ENCODE results near the gene CEP152. TPM values are rescaled to one million over a fixed set of nuclear protein-coding genes. Genes with fewer than 3 reads are reported as not detected.

CEP152 gene
- total and polyA plus RNA-seq, 4 donors: 0.30 to 9.7 (median 3.5) TPM

DNA sequence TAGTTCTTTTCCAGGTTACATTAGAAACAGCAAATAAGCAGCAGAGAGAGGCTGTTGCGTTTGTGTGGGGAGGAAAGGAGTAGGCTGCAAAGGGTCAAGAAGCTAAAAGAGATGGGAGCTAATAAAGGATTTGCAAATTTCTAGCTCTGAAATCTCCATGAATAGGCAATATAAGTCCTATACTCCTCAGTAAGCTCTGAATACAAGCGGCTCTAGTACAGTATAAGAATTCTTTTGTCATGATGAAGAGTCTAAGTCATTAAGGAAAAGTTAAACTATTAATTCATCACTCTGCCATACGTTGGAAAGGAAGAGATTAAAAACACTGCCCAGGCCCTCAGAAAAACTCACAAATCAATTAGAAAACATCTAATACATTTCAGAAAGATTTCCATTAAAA is 59.3 kb downstream of the CEP152 start:
- DNase-seq (ENCODE audit: low spot score): no peak
- Histone ChIP-seq H3K36me3 (ENCODE audit: control insufficient read depth in 4 of 4, insufficient read depth in 3 of 4, low read depth in 1 of 4, low read length in 3 of 4) (peaks cover 0 to 3% (median 0%) of the 10 kb centered on the region in 4 donors), H3K9ac (ENCODE audit: low read depth in 1 of 2, low read length in 2 of 2) (no peak overlapping the region), H3K9me3 (ENCODE audit: control insufficient read depth in 4 of 4, low read length in 3 of 4) (peaks cover 0 to 1% (median 0%) of the 10 kb centered on the region in 4 donors), H3K27ac (ENCODE audit: low read depth in 1 of 2, low read length in 2 of 2) (no peak overlapping the region), H3K4me3 (ENCODE audit: low read depth in 1 of 3, low read length in 3 of 3) (no peak overlapping the region), H3K27me3 (ENCODE audit: control insufficient read depth in 4 of 4, insufficient read depth in 4 of 4, low read length in 3 of 4) (no peaks in the 10 kb centered on the region), H3K4me1 (ENCODE audit: control insufficient read depth in 4 of 4, insufficient read depth in 4 of 4, low read length in 3 of 4) (no peaks in the 10 kb centered on the region)
- WGBS: 84% methylated on average over 3 of the region's 3 CpGs
- TF ChIP-seq GABPA (IDR thresholded peaks at IDR 0.05 in 1 of 2, conservative IDR thresholded peaks at IDR 0.05 in 1 of 2): no peak
- TF ChIP-seq, protein P1, sequence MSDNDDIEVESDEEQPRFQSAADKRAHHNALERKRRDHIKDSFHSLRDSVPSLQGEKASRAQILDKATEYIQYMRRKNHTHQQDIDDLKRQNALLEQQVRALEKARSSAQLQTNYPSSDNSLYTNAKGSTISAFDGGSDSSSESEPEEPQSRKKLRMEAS (IDR thresholded peaks at IDR 0.05): no peak
- TF ChIP-seq HNF4A (conservative IDR thresholded peaks at IDR 0.05): no peak
- no peak for TF ChIP-seq SP1 (IDR thresholded peaks at IDR 0.05)
- TF ChIP-seq YY1 (IDR thresholded peaks at IDR 0.05): no peak
- no peak for TF ChIP-seq FOXA1 (IDR thresholded peaks at IDR 0.05)
- no peak for TF ChIP-seq RXRA (IDR thresholded peaks at IDR 0.05)
- no peak for TF ChIP-seq FOXA2 (IDR thresholded peaks at IDR 0.05)
- no peak for TF ChIP-seq JUND (IDR thresholded peaks at IDR 0.05)
- no peak for TF ChIP-seq RAD21 (IDR thresholded peaks at IDR 0.05)

DNA sequence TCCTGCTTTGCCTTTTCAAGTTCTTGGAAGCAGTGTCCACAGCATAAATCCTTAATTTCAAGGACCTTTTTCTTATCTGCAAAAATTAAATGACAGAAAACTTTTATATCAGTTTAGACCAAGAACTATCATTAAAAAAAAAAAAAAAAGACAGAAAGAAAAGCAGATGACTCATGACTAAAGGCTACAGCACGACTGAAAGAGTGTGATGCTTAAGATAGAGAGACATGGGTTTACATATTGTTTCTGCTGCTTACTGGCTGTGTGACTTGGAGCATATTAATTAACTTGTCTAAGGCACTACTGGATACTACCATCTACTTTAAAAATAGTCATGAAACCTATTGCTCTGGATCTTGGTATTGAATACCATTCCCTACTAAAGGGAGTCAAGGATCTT is 62.3 kb downstream of the CEP152 start:
- TF ChIP-seq EGR1 (IDR thresholded peaks at IDR 0.05; ENCODE audit: low read depth in 2 of 2) (no peak), ATF3 (IDR thresholded peaks at IDR 0.05) (no peak), SP1 (IDR thresholded peaks at IDR 0.05) (no peak), RXRA (IDR thresholded peaks at IDR 0.05) (no peak), HNF4G (IDR thresholded peaks at IDR 0.05) (no peak), NR2F2 (IDR thresholded peaks at IDR 0.05) (no peak), REST (IDR thresholded peaks at IDR 0.05) (no peak), ZBTB33 (IDR thresholded peaks at IDR 0.05) (no peak), RAD21 (IDR thresholded peaks at IDR 0.05) (no peak), JUND (IDR thresholded peaks at IDR 0.05) (no peak), GABPA (IDR thresholded peaks at IDR 0.05 in 1 of 2, conservative IDR thresholded peaks at IDR 0.05 in 1 of 2) (no peak), YY1 (IDR thresholded peaks at IDR 0.05) (no peak), TAF1 (conservative IDR thresholded peaks at IDR 0.05) (no peak)
- TF ChIP-seq, protein P1 (IDR thresholded peaks at IDR 0.05): no peak
- TF ChIP-seq, protein P2, sequence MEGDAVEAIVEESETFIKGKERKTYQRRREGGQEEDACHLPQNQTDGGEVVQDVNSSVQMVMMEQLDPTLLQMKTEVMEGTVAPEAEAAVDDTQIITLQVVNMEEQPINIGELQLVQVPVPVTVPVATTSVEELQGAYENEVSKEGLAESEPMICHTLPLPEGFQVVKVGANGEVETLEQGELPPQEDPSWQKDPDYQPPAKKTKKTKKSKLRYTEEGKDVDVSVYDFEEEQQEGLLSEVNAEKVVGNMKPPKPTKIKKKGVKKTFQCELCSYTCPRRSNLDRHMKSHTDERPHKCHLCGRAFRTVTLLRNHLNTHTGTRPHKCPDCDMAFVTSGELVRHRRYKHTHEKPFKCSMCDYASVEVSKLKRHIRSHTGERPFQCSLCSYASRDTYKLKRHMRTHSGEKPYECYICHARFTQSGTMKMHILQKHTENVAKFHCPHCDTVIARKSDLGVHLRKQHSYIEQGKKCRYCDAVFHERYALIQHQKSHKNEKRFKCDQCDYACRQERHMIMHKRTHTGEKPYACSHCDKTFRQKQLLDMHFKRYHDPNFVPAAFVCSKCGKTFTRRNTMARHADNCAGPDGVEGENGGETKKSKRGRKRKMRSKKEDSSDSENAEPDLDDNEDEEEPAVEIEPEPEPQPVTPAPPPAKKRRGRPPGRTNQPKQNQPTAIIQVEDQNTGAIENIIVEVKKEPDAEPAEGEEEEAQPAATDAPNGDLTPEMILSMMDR (IDR thresholded peaks at IDR 0.05; ENCODE audit: low read depth, low read length, missing input control): no peak
- no peak for DNase-seq (ENCODE audit: low spot score)
- Histone ChIP-seq H3K27me3 (ENCODE audit: control insufficient read depth in 4 of 4, insufficient read depth in 4 of 4, low read length in 3 of 4) (no peaks in the 10 kb centered on the region), H3K27ac (ENCODE audit: low read depth in 1 of 2, low read length in 2 of 2) (no peak overlapping the region), H3K4me3 (ENCODE audit: low read depth in 1 of 3, low read length in 3 of 3) (no peak overlapping the region), H3K9me3 (ENCODE audit: control insufficient read depth in 4 of 4, low read length in 3 of 4) (peaks cover 0 to 1% (median 0%) of the 10 kb centered on the region in 4 donors), H3K36me3 (ENCODE audit: control insufficient read depth in 4 of 4, insufficient read depth in 3 of 4, low read depth in 1 of 4, low read length in 3 of 4) (peaks cover 0 to 2% (median 0%) of the 10 kb centered on the region in 4 donors), H3K9ac (ENCODE audit: low read depth in 1 of 2, low read length in 2 of 2) (no peak overlapping the region), H3K4me1 (ENCODE audit: control insufficient read depth in 4 of 4, insufficient read depth in 4 of 4, low read length in 3 of 4) (no peaks in the 10 kb centered on the region)
- 92% methylated on average over 1 of the region's 1 CpG for WGBS
